ENCODE data around the gene TCN2. TPM values are rescaled to one million over a fixed set of nuclear protein-coding genes. Genes with fewer than 3 reads are reported as not detected.

TCN2 gene
- total RNA-seq, 1 donor from 2014 or later, result 4.1 TPM

DNA sequence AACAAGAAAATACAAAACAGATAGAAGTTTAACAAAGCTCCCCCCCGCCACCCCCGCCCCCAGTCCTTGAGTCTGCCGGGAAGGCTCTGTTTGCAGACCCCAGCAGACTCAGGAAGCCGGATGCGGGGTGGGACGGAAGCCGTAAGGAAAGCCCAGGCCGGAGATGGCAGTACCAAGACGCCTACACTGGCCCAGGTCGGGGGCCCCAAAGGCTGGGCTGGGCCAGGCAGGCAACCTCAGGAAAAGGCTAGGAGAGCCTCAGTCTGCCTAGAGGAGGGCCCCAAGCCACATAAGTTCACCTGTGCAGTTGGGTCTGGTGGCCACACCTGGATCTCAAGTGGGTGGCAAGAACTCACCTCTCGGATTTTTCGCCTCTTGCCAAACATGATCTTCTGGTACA, 28.5 kb upstream of the TCN2 start:
- Mint-ChIP-seq H3K4me3 (ENCODE audit: unreplicated experiment) (no peak overlapping the region), H3K9me3 (ENCODE audit: unreplicated experiment) (peaks cover 4% of the 10 kb centered on the region), H3K4me1 (ENCODE audit: low read depth, unreplicated experiment) (peaks cover 4% of the 10 kb centered on the region), H3K36me3 (ENCODE audit: unreplicated experiment) (no peaks in the 10 kb centered on the region), H3K27me3 (ENCODE audit: unreplicated experiment) (peaks cover 2% of the 10 kb centered on the region), H3K27ac (ENCODE audit: unreplicated experiment) (no peak overlapping the region)
- TF ChIP-seq CTCF (IDR thresholded peaks at IDR 0.05; ENCODE audit: partially characterized antibody, unreplicated experiment), result no peak
- no peak for DNase-seq

- no peaks in the 10 kb centered on the region for H3K36me3 Mint-ChIP-seq (ENCODE audit: unreplicated experiment)
- no peak for DNase-seq
- no peak for TF ChIP-seq CTCF (IDR thresholded peaks at IDR 0.05; ENCODE audit: partially characterized antibody, unreplicated experiment)
- H3K4me3 Mint-ChIP-seq (ENCODE audit: unreplicated experiment), result no peak overlapping the region
- H3K9me3 Mint-ChIP-seq (ENCODE audit: unreplicated experiment), result peaks cover 2% of the 10 kb centered on the region
- H3K4me1 Mint-ChIP-seq (ENCODE audit: low read depth, unreplicated experiment), result no peaks in the 10 kb centered on the region
- H3K27ac Mint-ChIP-seq (ENCODE audit: unreplicated experiment), result no peak overlapping the region
- H3K27me3 Mint-ChIP-seq (ENCODE audit: unreplicated experiment), result peaks cover 3% of the 10 kb centered on the region
Measured at GRCh38 chr22:30580896-30581295, 26.1 kb upstream of the TCN2 start.

DNA sequence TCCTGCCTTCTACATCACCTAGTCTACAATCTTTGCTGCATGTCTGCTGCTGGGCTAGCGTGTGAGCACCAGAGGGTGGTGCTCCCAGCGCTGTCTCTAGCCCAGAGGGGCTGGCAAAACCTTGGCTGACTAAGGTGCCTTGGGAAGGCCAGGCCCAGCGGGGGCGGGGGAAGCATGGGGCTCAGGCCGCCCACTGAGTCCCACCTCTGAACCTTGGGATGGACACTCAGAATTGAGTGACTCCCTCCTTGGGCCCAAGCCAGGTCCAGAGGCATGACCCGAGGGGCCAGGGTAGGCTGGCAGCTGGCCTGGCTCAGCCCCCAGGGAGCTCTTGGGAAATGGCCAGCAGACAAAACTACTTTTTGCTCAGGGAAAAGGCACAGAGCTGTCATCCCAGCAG, 24.9 kb upstream of the TCN2 start:
- Mint-ChIP-seq H3K36me3 (ENCODE audit: unreplicated experiment) (no peaks in the 10 kb centered on the region), H3K4me3 (ENCODE audit: unreplicated experiment) (no peak overlapping the region), H3K27me3 (ENCODE audit: unreplicated experiment) (peaks cover 3% of the 10 kb centered on the region), H3K9me3 (ENCODE audit: unreplicated experiment) (peaks cover 2% of the 10 kb centered on the region), H3K27ac (ENCODE audit: unreplicated experiment) (no peak overlapping the region), H3K4me1 (ENCODE audit: low read depth, unreplicated experiment) (no peaks in the 10 kb centered on the region)
- no peak for TF ChIP-seq CTCF (IDR thresholded peaks at IDR 0.05; ENCODE audit: partially characterized antibody, unreplicated experiment)
- DNase-seq, result no peak

DNA sequence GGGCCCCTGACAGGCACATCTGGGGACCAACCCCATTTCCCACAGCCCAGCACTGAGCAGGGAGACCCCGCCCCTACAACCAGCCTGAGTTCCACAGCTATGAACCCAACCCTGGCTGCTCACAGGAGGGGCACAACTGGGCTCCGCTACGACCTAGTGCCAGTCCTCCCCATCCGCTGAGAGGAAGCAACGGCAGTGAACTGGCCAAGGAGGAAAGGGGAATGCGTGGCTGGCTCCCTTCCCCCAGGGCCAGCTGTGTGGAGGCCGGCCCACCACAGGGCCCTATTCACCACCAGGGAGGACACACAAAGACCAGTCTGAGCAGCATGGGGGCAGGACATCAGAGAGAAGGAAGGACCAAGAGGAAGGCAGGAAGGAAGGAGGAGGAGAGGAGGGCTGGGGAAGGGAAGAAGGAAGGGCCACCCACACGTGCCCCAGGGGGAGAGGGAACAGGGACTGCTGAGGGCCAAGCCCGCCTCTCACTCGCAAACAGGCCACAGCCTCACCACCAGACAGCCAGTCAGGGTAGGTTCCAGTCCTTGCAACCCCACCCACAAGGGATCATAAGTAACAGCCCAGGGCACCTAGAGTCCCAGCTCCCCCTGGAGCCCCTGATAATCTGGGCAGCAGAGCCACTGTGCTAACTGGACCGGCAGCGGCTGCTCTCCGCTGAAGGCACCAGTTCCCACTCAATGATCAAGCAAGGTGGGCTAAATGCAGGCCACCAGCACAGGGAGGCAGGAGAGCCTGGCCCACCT, 24.0 kb upstream of the TCN2 start:
- no peak for DNase-seq
- TF ChIP-seq CTCF (IDR thresholded peaks at IDR 0.05; ENCODE audit: partially characterized antibody, unreplicated experiment), result no peak
- H3K4me1 Mint-ChIP-seq (ENCODE audit: low read depth, unreplicated experiment), result no peaks in the 10 kb centered on the region
- no peak overlapping the region for H3K27ac Mint-ChIP-seq (ENCODE audit: unreplicated experiment)
- H3K9me3 Mint-ChIP-seq (ENCODE audit: unreplicated experiment), result no peaks in the 10 kb centered on the region
- no peaks in the 10 kb centered on the region for H3K36me3 Mint-ChIP-seq (ENCODE audit: unreplicated experiment)
- peaks cover 3% of the 10 kb centered on the region for H3K27me3 Mint-ChIP-seq (ENCODE audit: unreplicated experiment)
- H3K4me3 Mint-ChIP-seq (ENCODE audit: unreplicated experiment), result no peak overlapping the region

GRCh38 chr22:30584441-30584840, 22.5 kb upstream of the TCN2 start:
- Mint-ChIP-seq H3K9me3 (ENCODE audit: unreplicated experiment) (no peaks in the 10 kb centered on the region), H3K4me1 (ENCODE audit: low read depth, unreplicated experiment) (no peaks in the 10 kb centered on the region), H3K36me3 (ENCODE audit: unreplicated experiment) (no peaks in the 10 kb centered on the region), H3K27me3 (ENCODE audit: unreplicated experiment) (peaks cover 3% of the 10 kb centered on the region), H3K27ac (ENCODE audit: unreplicated experiment) (no peak overlapping the region), H3K4me3 (ENCODE audit: unreplicated experiment) (no peak overlapping the region)
- TF ChIP-seq CTCF (IDR thresholded peaks at IDR 0.05; ENCODE audit: partially characterized antibody, unreplicated experiment), result no peak
- DNase-seq, result no peak
